ELR (cell line): ENCODE results near the gene UCHL5.

Source experiments
- DNase-seq: peaks from one replicate; pipeline ENCODE4 v3.0.0-alpha.2; 2015; ENCODE audit warnings: low read depth

The UCHL5 gene

DNA sequence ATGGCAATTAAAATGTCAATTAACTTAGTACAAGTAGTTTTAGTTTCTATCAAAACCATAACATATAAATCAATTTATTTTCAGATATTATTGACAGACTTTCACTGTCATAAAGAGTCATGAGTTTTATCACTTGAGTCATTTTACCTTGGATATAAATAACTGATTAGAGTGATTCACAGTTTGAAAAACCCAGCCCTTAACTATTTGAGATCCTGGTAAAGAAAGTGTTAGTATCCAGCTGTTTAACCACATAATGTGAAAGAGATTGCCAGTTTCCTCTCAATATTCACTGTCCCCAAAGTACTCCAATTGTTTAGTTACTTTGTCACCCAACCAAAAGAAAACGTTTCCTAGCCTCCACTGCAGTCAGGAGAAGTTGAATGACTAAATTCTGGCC lies 91.3 kb downstream of the UCHL5 start:
- DNase-seq: no peak

DNA sequence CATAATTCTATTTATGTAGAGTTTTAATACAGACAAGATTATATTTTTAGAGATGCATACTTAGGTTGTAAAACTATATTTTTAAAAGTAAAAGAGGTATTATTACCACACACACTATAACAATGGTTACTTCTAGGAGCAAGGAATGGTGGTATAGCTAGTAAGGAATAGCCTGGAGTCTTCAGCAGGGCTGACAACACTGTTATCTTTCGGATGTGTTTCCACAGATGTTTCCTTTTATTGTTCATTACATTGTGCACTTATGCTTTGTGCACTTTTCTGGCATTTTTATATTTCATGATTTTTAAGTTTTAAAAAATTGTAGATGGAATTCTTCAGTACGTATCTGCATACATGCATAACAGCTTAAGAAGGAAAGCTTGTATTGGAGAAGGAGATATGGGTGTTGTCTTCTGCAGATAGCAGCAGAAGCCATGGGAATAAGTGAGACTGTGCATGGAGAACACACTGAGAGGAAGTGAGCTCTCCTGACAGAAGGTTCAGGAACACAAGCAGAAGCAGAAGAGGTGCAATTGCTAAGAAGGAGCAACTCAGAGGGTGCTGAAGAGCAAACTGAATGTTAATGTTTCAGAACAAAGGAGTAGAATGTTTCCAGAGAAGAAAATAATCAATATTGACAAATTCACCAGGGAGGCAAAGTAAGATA lies 91.8 kb downstream of the UCHL5 start:
- DNase-seq: no peak

DNA sequence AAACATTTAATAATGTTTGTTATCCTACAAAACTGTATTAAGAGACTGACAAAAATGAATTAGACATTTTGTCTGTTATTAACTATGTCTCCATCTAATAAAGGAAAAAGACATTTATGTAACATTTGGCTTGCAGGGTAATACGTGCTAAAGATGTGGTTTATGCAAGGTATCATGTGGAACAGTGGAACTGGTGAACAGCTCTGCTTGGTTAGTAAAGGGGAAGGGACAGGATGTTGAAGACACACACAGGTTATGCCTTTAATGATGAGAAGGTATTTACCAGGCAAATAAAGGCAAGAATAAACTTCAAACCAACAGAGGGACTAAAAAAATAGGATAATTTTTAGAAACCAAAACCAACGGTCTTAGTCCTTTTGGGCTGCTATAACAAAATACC lies 93.1 kb downstream of the UCHL5 start:
- no peak for DNase-seq

DNA sequence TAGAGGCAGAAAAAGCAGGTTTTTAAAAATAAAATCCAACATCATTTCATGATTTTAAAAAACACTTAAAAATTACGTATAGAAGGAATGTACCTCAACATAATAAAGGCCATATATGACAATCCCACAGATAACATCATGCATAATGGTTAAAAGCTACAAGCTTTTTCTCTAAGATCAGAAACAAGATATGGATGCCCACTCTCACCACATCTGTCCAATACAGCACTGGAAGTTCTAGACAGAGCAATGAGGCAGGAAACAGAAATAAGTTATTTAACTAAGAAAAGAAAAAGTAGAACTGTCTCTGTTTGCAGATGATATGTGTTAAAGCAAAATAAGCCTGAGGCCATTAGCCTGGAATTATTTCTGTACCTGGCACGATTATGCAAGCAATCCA lies 96.3 kb downstream of the UCHL5 start:
- DNase-seq: no peak
